Tibial artery (tissue), 4 donors: ENCODE results near the gene ZC3H12A.

Source experiments
- DNase-seq, 2 donors: peaks; one replicate each; pipeline ENCODE4 v3.0.0-alpha.2; 2019
- H3K27ac ChIP-seq, 2 donors: fragments of 200-600 bp; sonication (generic) in 1 of 2; 1 replicate in 1 of 2; 2 replicates in 1 of 2; pipeline ENCODE4 v1.5.1; 2018 to 2019; ENCODE audit warnings: mild to moderate bottlenecking in 1 of 2
- H3K27me3 ChIP-seq, 2 donors: fragments of 200-600 bp; sonication (generic) in 1 of 2; one replicate each; pipeline versions ENCODE4 v1.5.1 to v1.6.0; 2016 to 2019
- H3K36me3 ChIP-seq, 3 donors: fragments of 200-600 bp; sonication (generic) in 2 of 3; one replicate each; pipeline ENCODE4 v1.5.1; 2016 to 2019; ENCODE audit warnings: mild to moderate bottlenecking in 2 of 3
- H3K4me1 ChIP-seq, 4 donors: fragments of 200-600 bp; sonication (generic) in 2 of 4; 1 replicate in 3 of 4; 2 replicates in 1 of 4; pipeline ENCODE4 v1.5.1; 2016 to 2019
- H3K4me3 ChIP-seq, 2 donors: fragments of 200-600 bp; sonication (generic) in 1 of 2; 1 replicate in 1 of 2; 2 replicates in 1 of 2; pipeline ENCODE4 v1.5.1; 2018 to 2019; ENCODE audit warnings: mild to moderate bottlenecking in 2 of 2
- H3K9me3 ChIP-seq, 3 donors: fragments of 200-600 bp; sonication (generic) in 1 of 3; one replicate each; pipeline ENCODE4 v1.5.1; 2016 to 2019
- intact Hi-C: fragments of 100-400 bp; cut with DNase I; formaldehyde crosslinking; loops from one replicate; pipeline ENCODE4 v1.15.0; 2023; ENCODE audit warnings: low total_unique reads
- TF ChIP-seq, protein P1 (sequence below), 2 experiments: fragments of 200-600 bp in 1 of 2; fragments of 450-650 bp in 1 of 2; IDR thresholded peaks; one replicate each; pipeline ENCODE4 v1.5.1; 2017 to 2019; ENCODE audit warnings: antibody characterized with exemption in 2 of 2, mild to moderate bottlenecking in 1 of 2, moderate library complexity in 1 of 2

The ZC3H12A gene

GRCh38 chr1:37486680-37487618 lies 12.6 kb downstream of the ZC3H12A start:
- Histone ChIP-seq H3K27ac (peak overlapping the region; percentile 74 to 75), H3K36me3 (peaks cover 32 to 62% (median 50%) of the 10 kb centered on the region in 3 donors), H3K27me3 (no peaks in the 10 kb centered on the region), H3K9me3 (no peaks in the 10 kb centered on the region), H3K4me1 (peaks cover 0 to 46% (median 40%) of the 10 kb centered on the region in 4 donors), H3K4me3 (no peak overlapping the region)
- TF ChIP-seq, protein P1, sequence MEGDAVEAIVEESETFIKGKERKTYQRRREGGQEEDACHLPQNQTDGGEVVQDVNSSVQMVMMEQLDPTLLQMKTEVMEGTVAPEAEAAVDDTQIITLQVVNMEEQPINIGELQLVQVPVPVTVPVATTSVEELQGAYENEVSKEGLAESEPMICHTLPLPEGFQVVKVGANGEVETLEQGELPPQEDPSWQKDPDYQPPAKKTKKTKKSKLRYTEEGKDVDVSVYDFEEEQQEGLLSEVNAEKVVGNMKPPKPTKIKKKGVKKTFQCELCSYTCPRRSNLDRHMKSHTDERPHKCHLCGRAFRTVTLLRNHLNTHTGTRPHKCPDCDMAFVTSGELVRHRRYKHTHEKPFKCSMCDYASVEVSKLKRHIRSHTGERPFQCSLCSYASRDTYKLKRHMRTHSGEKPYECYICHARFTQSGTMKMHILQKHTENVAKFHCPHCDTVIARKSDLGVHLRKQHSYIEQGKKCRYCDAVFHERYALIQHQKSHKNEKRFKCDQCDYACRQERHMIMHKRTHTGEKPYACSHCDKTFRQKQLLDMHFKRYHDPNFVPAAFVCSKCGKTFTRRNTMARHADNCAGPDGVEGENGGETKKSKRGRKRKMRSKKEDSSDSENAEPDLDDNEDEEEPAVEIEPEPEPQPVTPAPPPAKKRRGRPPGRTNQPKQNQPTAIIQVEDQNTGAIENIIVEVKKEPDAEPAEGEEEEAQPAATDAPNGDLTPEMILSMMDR (IDR thresholded peaks at IDR 0.05), result peak; percentile 98 to 99
- DNase-seq, result peak; percentile 78 to 89
- intact Hi-C loops, result loop anchor here (2.0 kb wide), 1 partner anchor 32 kb away; no protein-coding TSS in a partner anchor

DNA sequence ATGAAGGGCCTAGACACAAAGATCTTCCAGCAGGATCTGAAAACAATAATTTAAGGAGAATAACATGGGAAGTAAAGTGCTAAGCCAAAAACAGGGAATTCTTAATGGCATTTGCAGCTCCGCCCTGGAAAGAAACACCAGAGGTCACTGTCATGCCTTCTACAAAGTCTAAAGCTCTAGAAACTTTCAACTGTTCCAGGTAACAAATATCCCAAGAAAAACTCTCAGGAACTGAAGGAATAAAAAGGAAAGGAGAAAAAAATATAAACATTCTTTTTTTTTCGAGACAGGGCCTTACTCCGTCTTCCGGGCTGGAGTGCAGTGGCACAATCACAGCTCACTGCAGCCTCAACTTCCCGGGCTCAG lies 13.2 kb downstream of the ZC3H12A start:
- Histone ChIP-seq H3K27ac (peak overlapping the region; percentile 74 to 75), H3K36me3 (peaks cover 25 to 62% (median 47%) of the 10 kb centered on the region in 3 donors), H3K4me1 (peaks cover 0 to 46% (median 40%) of the 10 kb centered on the region in 4 donors), H3K9me3 (no peaks in the 10 kb centered on the region), H3K4me3 (no peak overlapping the region), H3K27me3 (no peaks in the 10 kb centered on the region)
- no peak for DNase-seq
- TF ChIP-seq, protein P1 (IDR thresholded peaks at IDR 0.05), result no peak
- intact Hi-C loops, result loop anchor here (2.0 kb wide), 1 partner anchor 33 kb away; no protein-coding TSS in a partner anchor

DNA sequence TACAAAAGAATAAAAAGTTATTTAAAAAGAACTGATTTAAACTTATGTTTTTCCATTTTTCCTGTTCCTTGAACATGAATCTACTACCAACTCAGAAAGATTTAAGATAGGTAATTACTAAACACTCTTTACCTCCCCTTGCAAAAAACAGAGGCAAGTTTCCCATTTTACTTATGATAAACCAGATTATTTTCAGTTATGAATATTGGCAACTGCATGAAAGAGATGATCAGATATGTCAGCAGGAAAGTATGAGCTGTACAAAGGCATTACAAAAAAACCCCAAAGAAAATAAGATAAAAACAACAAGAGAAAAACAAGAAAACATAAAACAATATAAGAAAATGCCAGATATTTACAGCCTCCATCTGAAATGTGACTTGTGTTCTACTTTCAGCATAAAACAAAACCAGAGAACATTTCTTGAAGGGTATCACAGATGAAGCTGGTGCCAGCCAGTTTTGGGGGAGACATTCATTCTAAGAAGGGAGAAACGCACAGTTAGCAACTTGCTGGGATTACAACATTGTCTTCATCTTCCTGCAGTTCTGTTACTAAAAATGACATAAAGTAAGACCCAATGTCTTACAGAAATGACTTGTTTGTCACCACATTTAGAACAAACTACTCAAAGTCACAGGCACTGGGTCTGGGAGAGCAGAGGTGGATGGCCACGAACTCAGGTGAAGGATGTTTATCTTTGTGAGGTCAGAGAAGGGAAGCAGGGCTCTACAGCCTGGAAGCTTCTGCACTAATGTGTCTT lies 19.1 kb downstream of the ZC3H12A start:
- H3K27me3 ChIP-seq, result no peaks in the 10 kb centered on the region
- H3K4me3 ChIP-seq, result no peak overlapping the region
- H3K27ac ChIP-seq, result no peak overlapping the region
- H3K4me1 ChIP-seq, result peaks cover 0 to 4% (median 0%) of the 10 kb centered on the region in 4 donors
- TF ChIP-seq, protein P1 (IDR thresholded peaks at IDR 0.05), result no peak
- peaks cover 37 to 71% (median 39%) of the 10 kb centered on the region in 3 donors for H3K36me3 ChIP-seq
- no peaks in the 10 kb centered on the region for H3K9me3 ChIP-seq
- intact Hi-C loops, result no loop called here
- no peak for DNase-seq

DNA sequence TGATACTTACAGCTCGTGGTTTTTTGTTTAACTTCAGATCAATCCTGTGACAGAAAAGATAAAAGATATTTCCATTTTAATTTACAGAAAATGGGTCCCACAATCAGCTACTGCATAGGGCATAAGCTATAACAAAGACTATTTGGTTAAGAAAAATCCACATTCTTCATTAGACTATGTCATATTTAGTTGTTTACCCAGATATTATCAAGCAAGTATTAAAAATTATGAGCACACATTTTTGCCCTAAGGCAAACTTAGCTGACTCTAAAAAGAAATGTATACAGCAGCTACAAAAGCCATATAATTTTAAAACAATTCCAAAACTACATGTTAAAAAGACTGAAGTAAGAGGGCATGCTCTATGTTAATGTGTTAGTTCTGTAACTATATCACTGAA lies 21.5 kb downstream of the ZC3H12A start:
- no peak overlapping the region for H3K4me3 ChIP-seq
- no peaks in the 10 kb centered on the region for H3K27me3 ChIP-seq
- no peaks in the 10 kb centered on the region for H3K9me3 ChIP-seq
- H3K4me1 ChIP-seq, result peaks cover 0 to 16% (median 10%) of the 10 kb centered on the region in 4 donors
- DNase-seq, result no peak
- H3K36me3 ChIP-seq, result peaks cover 28 to 60% (median 32%) of the 10 kb centered on the region in 3 donors
- no peak overlapping the region for H3K27ac ChIP-seq
- intact Hi-C loops, result no loop called here
- TF ChIP-seq, protein P1 (IDR thresholded peaks at IDR 0.05), result no peak

DNA sequence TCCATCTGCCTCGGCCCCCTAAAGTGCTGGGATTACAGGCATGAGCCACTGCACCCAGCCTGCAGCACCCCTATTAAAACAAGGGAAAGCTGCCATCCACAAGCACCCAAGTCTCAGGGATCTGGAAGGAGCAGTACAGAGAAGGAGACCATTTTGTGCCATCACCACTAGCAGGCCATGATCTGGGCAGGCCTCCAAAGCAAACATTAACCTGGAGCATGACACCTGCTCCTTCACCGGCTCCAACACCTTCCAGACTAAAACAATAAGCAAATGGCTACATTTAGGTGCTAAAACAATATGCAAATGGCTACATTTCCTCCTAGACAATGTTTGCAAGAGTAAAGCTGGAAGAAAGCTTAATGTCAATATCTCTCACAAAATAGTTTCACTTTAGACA lies 23.5 kb downstream of the ZC3H12A start:
- intact Hi-C loops, result no loop called here
- no peak overlapping the region for H3K27ac ChIP-seq
- peaks cover 0 to 16% (median 10%) of the 10 kb centered on the region in 4 donors for H3K4me1 ChIP-seq
- no peak for DNase-seq
- H3K36me3 ChIP-seq, result peaks cover 30 to 60% (median 33%) of the 10 kb centered on the region in 3 donors
- TF ChIP-seq, protein P1 (IDR thresholded peaks at IDR 0.05), result no peak
- no peak overlapping the region for H3K4me3 ChIP-seq
- no peaks in the 10 kb centered on the region for H3K9me3 ChIP-seq
- H3K27me3 ChIP-seq, result no peaks in the 10 kb centered on the region
